HG02678 (cell line): ENCODE results near the gene PPIL6.
"Not testable (repeated sequence)": the region's sequence is repeated elsewhere in the genome, so short reads cannot be mapped to it uniquely, and the experiment has no call there.

Source experiments
- ATAC-seq: cut with Tn5 transposase; IDR thresholded peaks from one replicate; pipeline ENCODE4 v1.9.1; 2021; ENCODE audit warnings: mild to moderate bottlenecking, moderate library complexity; ENCODE audit not compliant: unreplicated experiment

PPIL6 gene

GRCh38 chr6:109369728-109370127 is 70.7 kb downstream of the PPIL6 start:
- no peak for ATAC-seq

- not testable (repeated sequence) for ATAC-seq
Observed at GRCh38 chr6:109364382-109365078, 75.9 kb downstream of the PPIL6 start.

DNA sequence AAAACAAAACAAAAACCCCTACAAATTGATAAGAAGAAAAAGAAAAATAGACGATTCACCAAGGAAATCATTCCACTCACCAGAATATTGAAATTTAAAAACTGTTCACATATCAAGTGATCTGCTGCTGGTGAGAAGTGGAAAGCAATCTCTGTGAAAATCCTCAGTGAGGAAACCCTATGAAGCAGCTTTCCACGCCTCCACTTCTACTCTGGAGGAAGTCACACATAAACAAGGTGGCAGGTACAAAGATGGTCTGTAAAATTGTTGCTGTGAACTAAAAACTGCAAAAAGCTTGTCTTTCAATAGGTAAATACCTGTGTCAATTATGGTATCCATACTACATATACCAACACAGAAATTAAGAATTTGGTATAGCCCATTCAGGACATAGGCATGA is 76.7 kb downstream of the PPIL6 start:
- no peak for ATAC-seq

- ATAC-seq, result no peak
Observed at GRCh38 chr6:109362102-109362884, 78.1 kb downstream of the PPIL6 start.

GRCh38 chr6:109360791-109361190 is 79.6 kb downstream of the PPIL6 start:
- ATAC-seq, result no peak

DNA sequence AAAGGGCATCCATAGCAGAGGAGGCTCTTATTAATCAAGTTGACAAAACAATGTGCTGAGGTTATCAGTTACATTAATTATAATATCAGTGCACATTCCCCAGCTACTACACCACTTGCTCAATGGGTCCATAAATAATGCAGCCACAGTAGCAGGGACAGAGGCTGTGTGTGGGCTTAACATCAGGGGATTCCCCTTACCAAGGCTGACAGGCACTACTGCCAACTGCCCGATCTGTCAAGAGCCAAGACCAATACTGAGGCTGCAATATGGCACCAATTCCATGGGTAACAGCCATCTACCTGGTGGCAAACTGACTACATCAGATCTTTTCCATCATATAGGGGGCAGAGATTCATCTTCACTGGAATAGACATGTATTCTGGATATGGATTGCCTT is 80.1 kb downstream of the PPIL6 start:
- no peak for ATAC-seq

GRCh38 chr6:109359248-109359647 is 81.2 kb downstream of the PPIL6 start:
- no peak for ATAC-seq

DNA sequence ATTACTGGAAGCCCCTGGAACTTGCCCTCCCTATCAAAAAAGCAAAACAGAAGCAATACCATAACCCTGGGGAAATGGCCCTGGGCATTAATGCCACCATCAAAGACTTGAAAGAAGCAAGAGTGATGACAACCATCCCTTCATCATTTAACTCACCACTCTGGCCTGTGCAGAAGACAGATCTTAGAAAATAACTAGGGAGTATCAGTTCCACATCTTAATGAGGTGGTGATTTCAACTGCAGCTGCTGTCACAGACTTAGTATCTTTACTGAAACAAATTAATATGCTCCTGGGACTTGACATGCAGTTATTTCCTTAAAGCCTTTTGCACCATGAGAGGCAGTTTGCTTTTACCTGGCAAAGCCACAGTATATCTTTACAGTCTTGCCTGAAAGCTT is 82.2 kb downstream of the PPIL6 start:
- ATAC-seq, result no peak

GRCh38 chr6:109356237-109356636 is 84.2 kb downstream of the PPIL6 start:
- no peak for ATAC-seq

GRCh38 chr6:109351231-109352130 is 88.9 kb downstream of the PPIL6 start:
- ATAC-seq, result no peak

DNA sequence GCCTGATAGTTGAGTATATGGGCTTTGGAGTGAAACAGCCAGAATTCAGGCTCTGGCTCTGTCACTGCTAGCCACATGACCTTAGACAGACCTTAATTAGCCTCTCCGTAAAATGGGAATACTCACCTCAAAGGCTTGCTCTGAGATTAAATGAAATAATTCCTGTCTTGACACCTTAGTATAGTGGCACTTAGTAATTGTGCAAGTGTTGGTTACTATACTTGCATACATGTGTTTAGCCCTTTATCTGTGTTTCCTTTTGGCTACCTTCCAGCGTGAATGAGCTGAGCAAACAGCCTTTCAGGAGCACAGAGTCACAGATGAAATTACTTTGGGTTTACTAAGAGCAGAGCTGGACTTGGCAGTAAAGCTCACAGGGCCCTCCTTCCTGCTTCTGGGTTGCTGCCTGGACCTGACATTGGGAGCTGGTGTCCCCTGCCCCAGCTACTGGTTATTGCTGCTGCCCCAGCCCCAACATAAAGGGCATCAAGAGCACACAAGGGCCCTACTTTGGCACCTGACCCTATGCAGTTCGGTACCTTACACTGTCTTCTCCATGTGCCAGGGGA is 90.9 kb downstream of the PPIL6 start:
- no peak for ATAC-seq

- ATAC-seq, result no peak
Observed at GRCh38 chr6:109348226-109348625, 92.2 kb downstream of the PPIL6 start.

DNA sequence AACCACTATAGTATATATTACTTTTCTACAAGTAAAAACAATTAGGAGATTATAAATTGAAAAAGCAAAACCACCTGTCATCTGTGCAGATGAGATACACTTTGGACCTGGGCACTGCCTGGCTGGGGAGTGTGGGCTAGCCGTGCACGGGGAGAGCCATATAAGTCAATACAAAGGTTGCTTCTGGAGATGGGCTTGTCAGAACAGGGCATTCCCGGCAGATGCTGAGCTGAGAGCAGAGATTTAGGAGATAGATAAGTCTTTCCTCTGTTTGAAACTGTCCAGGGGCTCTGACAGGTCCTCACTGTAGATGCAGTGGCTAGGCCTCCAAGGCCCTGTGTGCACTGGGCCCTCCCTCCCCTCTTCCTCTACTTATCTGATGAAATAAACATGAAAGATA is 92.6 kb downstream of the PPIL6 start:
- no peak for ATAC-seq

DNA sequence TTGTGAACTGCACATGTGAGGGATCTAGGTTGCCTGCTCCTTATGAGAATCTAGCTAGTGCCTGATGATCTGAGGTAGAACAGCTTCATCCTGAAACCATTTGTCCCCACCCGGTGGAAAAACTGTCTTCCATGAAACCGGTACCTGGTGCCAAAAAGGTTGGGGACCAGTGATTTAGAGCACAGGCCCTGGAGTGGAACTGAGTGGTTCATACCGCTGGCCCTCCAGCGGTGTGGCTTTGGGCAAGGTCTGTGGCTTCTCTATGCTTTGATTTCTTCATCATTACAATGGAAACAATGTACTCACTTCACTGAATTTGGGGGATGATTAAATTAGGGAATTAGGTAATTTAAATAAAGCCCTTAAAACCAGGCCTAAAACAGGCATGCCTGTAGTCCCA is 94.4 kb downstream of the PPIL6 start:
- no peak for ATAC-seq

- ATAC-seq, result no peak
Observed at GRCh38 chr6:109344226-109344625, 96.2 kb downstream of the PPIL6 start.

GRCh38 chr6:109343518-109343917 is 96.9 kb downstream of the PPIL6 start:
- no peak for ATAC-seq

DNA sequence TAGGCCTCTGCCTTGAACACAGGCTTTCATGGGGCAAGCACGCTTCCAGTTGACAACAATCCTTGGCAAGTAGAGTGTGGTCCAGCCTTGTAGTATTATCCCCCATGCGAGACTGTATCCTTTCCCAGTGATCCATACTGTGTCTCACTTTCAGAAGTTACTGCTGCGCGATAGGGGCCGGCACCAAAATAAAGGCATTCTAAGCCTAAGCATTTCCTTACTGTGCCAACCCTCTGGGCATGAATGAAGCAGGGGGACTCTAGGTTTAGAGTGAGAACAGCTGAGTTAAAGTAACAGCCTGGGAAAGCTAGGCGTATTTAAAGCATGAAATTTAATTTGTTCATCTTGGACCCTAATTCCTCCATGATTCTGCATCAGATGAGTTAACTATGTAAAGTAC is 97.5 kb downstream of the PPIL6 start:
- no peak for ATAC-seq

DNA sequence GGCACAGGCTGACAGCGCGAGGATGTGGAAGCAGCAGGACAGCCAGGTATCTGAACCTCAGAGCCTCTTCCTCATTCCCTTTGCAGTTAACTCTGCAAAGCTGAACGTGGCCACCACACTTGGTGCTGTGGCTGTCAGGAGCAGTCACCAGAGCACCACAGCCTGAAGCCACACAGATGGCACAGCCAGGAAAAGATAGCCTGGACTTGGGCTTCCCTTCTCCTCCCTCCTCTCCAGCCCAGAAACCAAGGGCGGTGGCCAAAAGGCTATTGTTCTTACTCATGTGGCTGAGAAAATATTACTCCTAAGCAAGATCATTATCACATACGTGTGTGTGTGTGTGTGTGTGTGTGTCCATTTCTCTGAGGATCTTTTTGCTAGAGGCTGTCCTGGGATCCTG is 97.9 kb downstream of the PPIL6 start:
- ATAC-seq, result no peak

- no peak for ATAC-seq
Observed at GRCh38 chr6:109340811-109341210, 99.6 kb downstream of the PPIL6 start.
